Astrocyte (in vitro differentiated cells and primary cell): Measurements from ENCODE around the gene IFITM10. TPM values are rescaled to one million over a fixed set of nuclear protein-coding genes. Genes with fewer than 3 reads are reported as not detected.

ENCODE experiments used
- DNase-seq: peaks from one replicate; pipeline ENCODE4 v3.0.0-alpha.2; 2010; ENCODE audit warnings: low read depth
- FAIRE-seq: peaks from 2 replicates; lab custom pipeline; 2011; peaks lifted over from hg19 to GRCh38; lab: Jason Lieb, UNC
- H2AFZ ChIP-seq: 2 replicates; pipeline ENCODE4 v1.6.0; 2012; ENCODE audit warnings: low read depth, low read length, inconsistent platforms
- H3K27ac ChIP-seq: 2 replicates; pipeline ENCODE4 v1.5.1; 2011; ENCODE audit warnings: low read depth, low read length, inconsistent platforms
- H3K27me3 ChIP-seq: 2 replicates; pipeline ENCODE4 v1.6.0; 2011; ENCODE audit warnings: low read length, inconsistent platforms; ENCODE audit not compliant: insufficient read depth
- H3K36me3 ChIP-seq: 2 replicates; pipeline ENCODE4 v1.5.1; 2011; ENCODE audit warnings: low read length, inconsistent platforms; ENCODE audit not compliant: insufficient read depth
- H3K4me1 ChIP-seq: 2 replicates; pipeline ENCODE4 v1.5.1; 2011; ENCODE audit warnings: low read length, inconsistent platforms; ENCODE audit not compliant: insufficient read depth
- H3K4me2 ChIP-seq: 2 replicates; pipeline ENCODE4 v1.6.0; 2012; ENCODE audit warnings: low read length, inconsistent platforms
- H3K4me3 ChIP-seq: 2 replicates; pipeline ENCODE4 v1.5.1; 2011; ENCODE audit warnings: low read depth, mild to moderate bottlenecking, low read length, inconsistent platforms; ENCODE audit not compliant: insufficient read depth
- H3K79me2 ChIP-seq: 2 replicates; pipeline ENCODE4 v1.6.0; 2012; ENCODE audit warnings: mild to moderate bottlenecking, low read length, inconsistent platforms; ENCODE audit not compliant: insufficient read depth
- H3K9ac ChIP-seq: 2 replicates; pipeline ENCODE4 v1.6.0; 2012; ENCODE audit warnings: mild to moderate bottlenecking, low read length, inconsistent platforms
- H3K9me3 ChIP-seq: 2 replicates; pipeline ENCODE4 v1.5.1; 2012; ENCODE audit warnings: low read depth, mild to moderate bottlenecking, low read length, inconsistent platforms; ENCODE audit not compliant: insufficient read depth
- H4K20me1 ChIP-seq: 2 replicates; pipeline ENCODE4 v1.6.0; 2012; ENCODE audit warnings: low read length, inconsistent platforms; ENCODE audit not compliant: insufficient read depth
- H3K27ac Mint-ChIP-seq: one replicate; pipeline ENCODE4 v1.8.0; 2021; ENCODE audit warnings: mild to moderate bottlenecking, mixed read lengths; ENCODE audit not compliant: unreplicated experiment
- H3K27me3 Mint-ChIP-seq: one replicate; pipeline ENCODE4 v1.8.0; 2021; ENCODE audit warnings: low read depth, mixed read lengths; ENCODE audit not compliant: unreplicated experiment
- H3K36me3 Mint-ChIP-seq: one replicate; pipeline ENCODE4 v1.8.0; 2021; ENCODE audit warnings: low read depth, mixed read lengths; ENCODE audit not compliant: unreplicated experiment
- H3K4me1 Mint-ChIP-seq: one replicate; pipeline ENCODE4 v1.8.0; 2021; ENCODE audit warnings: low read depth, mixed read lengths; ENCODE audit not compliant: unreplicated experiment
- H3K4me3 Mint-ChIP-seq: one replicate; pipeline ENCODE4 v1.8.0; 2021; ENCODE audit warnings: mild to moderate bottlenecking, moderate library complexity, mixed read lengths; ENCODE audit not compliant: unreplicated experiment
- H3K9me3 Mint-ChIP-seq: one replicate; pipeline ENCODE4 v1.8.0; 2021; ENCODE audit warnings: mild to moderate bottlenecking, mixed read lengths; ENCODE audit not compliant: unreplicated experiment
- EZH2 ChIP-seq: IDR thresholded peaks from 2 replicates; pipeline ENCODE4 v1.6.1; 2012; ENCODE audit warnings: mild to moderate bottlenecking, low read length, inconsistent platforms; ENCODE audit not compliant: insufficient read depth
- total RNA-seq: library from RNA; stranded (reverse); gene quantifications from 2 replicates; pipeline ENCODE4 v1.2.1, GENCODE V29; 2021
- TF ChIP-seq, protein P1 (sequence below): IDR thresholded peaks from 2 replicates; pipeline ENCODE4 v1.5.1; 2011; ENCODE audit warnings: low read depth, mild to moderate bottlenecking, inconsistent platforms, low read length, moderate library complexity; ENCODE audit not compliant: insufficient read depth

Gene IFITM10
- total RNA-seq, 1 donor from 2014 or later, result 2.0 TPM

DNA sequence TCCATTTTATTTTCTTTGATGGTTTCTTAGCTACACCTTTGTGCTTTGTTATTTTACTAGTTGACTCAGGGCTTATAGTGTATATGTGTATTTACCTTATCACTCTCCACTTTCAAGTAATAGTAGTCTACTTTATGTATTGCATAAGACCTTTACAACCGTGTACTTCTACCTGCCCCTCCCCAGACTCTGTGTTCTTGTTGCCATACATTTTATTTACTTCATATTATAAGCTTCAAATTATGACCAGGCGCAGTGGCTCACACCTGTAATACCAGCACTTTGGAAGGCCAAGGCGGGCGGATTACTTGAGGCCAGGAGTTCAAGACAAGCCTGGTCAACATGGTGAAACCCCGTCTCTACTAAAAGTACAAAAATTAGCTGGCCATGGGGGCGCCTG lies 41.5 kb upstream of the IFITM10 start:
- TF ChIP-seq, protein P1, sequence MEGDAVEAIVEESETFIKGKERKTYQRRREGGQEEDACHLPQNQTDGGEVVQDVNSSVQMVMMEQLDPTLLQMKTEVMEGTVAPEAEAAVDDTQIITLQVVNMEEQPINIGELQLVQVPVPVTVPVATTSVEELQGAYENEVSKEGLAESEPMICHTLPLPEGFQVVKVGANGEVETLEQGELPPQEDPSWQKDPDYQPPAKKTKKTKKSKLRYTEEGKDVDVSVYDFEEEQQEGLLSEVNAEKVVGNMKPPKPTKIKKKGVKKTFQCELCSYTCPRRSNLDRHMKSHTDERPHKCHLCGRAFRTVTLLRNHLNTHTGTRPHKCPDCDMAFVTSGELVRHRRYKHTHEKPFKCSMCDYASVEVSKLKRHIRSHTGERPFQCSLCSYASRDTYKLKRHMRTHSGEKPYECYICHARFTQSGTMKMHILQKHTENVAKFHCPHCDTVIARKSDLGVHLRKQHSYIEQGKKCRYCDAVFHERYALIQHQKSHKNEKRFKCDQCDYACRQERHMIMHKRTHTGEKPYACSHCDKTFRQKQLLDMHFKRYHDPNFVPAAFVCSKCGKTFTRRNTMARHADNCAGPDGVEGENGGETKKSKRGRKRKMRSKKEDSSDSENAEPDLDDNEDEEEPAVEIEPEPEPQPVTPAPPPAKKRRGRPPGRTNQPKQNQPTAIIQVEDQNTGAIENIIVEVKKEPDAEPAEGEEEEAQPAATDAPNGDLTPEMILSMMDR, result no peak
- no peak for TF ChIP-seq EZH2
- no peak overlapping the region for H3K4me2 ChIP-seq
- H4K20me1 ChIP-seq, result no peaks in the 10 kb centered on the region
- DNase-seq (no peak), FAIRE-seq (no peak)
- H3K4me1 ChIP-seq, result no peaks in the 10 kb centered on the region
- Mint-ChIP-seq H3K4me1 (no peaks in the 10 kb centered on the region), H3K27me3 (peaks cover 39% of the 10 kb centered on the region), H3K9me3 (no peaks in the 10 kb centered on the region), H3K27ac (no peak overlapping the region), H3K36me3 (no peaks in the 10 kb centered on the region), H3K4me3 (no peak overlapping the region)
- H3K27ac ChIP-seq, result no peak overlapping the region
- no peaks in the 10 kb centered on the region for H3K79me2 ChIP-seq
- no peak overlapping the region for H2AFZ ChIP-seq
- H3K27me3 ChIP-seq, result peaks cover 15% of the 10 kb centered on the region
- H3K9ac ChIP-seq, result no peak overlapping the region
- H3K36me3 ChIP-seq, result no peaks in the 10 kb centered on the region
- no peaks in the 10 kb centered on the region for H3K9me3 ChIP-seq
- no peak overlapping the region for H3K4me3 ChIP-seq

DNA sequence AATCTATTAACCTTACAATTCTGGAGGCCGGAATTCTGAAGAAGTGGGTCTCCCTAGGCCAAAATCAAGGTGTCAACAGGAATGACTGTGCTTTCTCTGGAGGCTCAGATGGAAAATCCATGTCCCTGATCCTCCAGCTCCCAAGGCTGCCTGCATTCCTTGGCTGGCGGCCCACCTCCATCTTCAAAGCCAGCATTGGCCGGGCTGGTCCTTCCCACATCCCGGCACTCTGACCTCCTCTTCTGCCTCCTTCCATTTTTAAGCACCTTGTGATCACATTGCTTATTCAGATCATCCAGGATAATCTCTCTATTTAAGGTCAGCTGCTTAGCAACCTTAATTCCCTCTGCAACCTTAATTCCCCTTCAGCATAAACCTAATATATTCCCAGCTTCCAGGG lies 36.1 kb upstream of the IFITM10 start:
- Mint-ChIP-seq H3K4me3 (no peak overlapping the region), H3K27me3 (peaks cover 36% of the 10 kb centered on the region), H3K27ac (no peak overlapping the region), H3K4me1 (peaks cover 1% of the 10 kb centered on the region), H3K9me3 (no peaks in the 10 kb centered on the region), H3K36me3 (peaks cover 3% of the 10 kb centered on the region)
- Histone ChIP-seq H2AFZ (no peak overlapping the region), H3K27me3 (peaks cover 5% of the 10 kb centered on the region), H3K4me2 (no peak overlapping the region), H3K4me3 (no peak overlapping the region), H3K27ac (no peak overlapping the region), H3K79me2 (no peaks in the 10 kb centered on the region), H4K20me1 (no peaks in the 10 kb centered on the region), H3K9ac (no peak overlapping the region), H3K9me3 (no peaks in the 10 kb centered on the region), H3K36me3 (no peaks in the 10 kb centered on the region), H3K4me1 (peaks cover 6% of the 10 kb centered on the region)
- DNase-seq (no peak), FAIRE-seq (no peak)
- TF ChIP-seq, protein P1, result no peak
- TF ChIP-seq EZH2, result no peak

DNA sequence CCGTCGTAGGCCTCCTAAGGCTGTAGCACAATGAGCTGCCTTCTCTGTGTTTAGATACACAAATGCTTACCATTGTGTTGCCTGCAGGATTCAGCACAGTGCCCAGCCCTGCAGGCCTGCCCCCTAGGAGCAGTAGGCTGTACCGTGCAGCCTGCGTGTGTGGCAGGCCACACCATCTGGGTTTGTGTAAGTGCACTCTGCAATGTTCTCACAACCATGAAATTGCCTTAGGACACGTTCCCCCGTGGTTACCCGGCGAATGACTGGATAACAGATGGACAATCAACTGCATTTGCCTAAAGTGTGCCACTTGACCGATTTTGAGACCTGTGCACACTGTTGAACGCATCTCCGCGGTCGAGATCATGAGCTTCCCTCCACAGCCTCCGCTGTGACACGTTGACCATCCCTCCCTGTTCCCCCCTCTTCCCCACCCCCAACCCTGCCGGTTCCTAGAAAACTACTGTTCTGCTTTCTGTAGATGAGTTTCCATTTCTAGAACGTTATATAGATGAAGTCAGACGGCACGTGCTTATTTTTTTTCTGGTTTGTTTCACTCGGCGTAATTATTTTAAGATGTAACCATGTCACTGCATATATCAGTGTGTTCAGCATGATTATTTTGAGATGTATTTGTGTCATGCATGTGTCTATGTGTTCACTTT lies 35.5 kb upstream of the IFITM10 start:
- Histone ChIP-seq H2AFZ (no peak overlapping the region), H3K4me2 (no peak overlapping the region), H3K36me3 (no peaks in the 10 kb centered on the region), H3K27me3 (peaks cover 5% of the 10 kb centered on the region), H3K79me2 (no peaks in the 10 kb centered on the region), H4K20me1 (no peaks in the 10 kb centered on the region), H3K9me3 (no peaks in the 10 kb centered on the region), H3K4me3 (no peak overlapping the region), H3K9ac (no peak overlapping the region), H3K27ac (no peak overlapping the region), H3K4me1 (peaks cover 6% of the 10 kb centered on the region)
- no peak for TF ChIP-seq EZH2
- TF ChIP-seq, protein P1, result no peak
- peaks cover 37% of the 10 kb centered on the region for H3K27me3 Mint-ChIP-seq
- no peaks in the 10 kb centered on the region for H3K9me3 Mint-ChIP-seq
- DNase-seq (no peak), FAIRE-seq (no peak)
- no peak overlapping the region for H3K4me3 Mint-ChIP-seq
- H3K27ac Mint-ChIP-seq, result no peak overlapping the region
- peaks cover 3% of the 10 kb centered on the region for H3K36me3 Mint-ChIP-seq
- peaks cover 1% of the 10 kb centered on the region for H3K4me1 Mint-ChIP-seq
